ENCODE measurements around the gene MYO16. TPM values are rescaled to one million over a fixed set of nuclear protein-coding genes. Genes with fewer than 3 reads are reported as not detected.

The MYO16 gene
- polyA plus RNA-seq, 1 donor from 2014 or later = 2.5 TPM

DNA sequence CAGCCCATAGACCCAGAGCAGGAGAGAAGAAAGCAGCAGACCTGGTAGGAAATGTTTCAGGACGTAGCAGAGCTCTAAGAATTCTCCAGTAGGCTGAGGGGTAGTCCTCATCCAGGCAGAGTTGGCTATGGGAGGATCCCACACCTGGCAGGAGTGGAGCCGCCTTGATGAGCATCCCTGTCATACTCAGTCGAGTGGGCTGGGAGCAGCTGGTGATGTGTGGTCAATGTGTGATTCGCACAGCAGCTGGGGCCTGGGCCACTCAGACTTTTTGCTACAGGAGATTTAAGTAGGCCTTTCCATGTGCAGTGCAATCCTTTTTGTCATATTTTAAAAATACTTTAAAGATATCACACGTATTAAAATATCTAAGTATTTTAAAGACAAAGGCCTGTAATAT, 56.6 kb downstream of the MYO16 start:
- Histone ChIP-seq H3K79me2 (replicated peaks; ENCODE audit: insufficient read depth, low read length) (no peaks in the 10 kb centered on the region), H3K27me3 (ENCODE audit: insufficient read depth, low read depth, low read length) (no peaks in the 10 kb centered on the region), H3K4me3 (ENCODE audit: low read length) (no peak overlapping the region), H3K27ac (ENCODE audit: low read length) (no peak overlapping the region), H3K4me2 (ENCODE audit: low read length) (no peak overlapping the region), H3K36me3 (ENCODE audit: insufficient read depth, low read length) (no peaks in the 10 kb centered on the region), H3K9me2 (ENCODE audit: insufficient read depth, low read length) (no peaks in the 10 kb centered on the region), H3F3A (ENCODE audit: insufficient read depth, low read length, poor library complexity, severe bottlenecking) (no peaks in the 10 kb centered on the region), H3K9me3 (ENCODE audit: low read length) (no peaks in the 10 kb centered on the region), H4K20me1 (ENCODE audit: insufficient read depth) (no peaks in the 10 kb centered on the region), H3K9ac (ENCODE audit: low read length) (no peak overlapping the region), H2AFZ (ENCODE audit: low read depth, low read length) (no peak overlapping the region)
- TF ChIP-seq POLR2AphosphoS5 (IDR thresholded peaks at IDR 0.05) = no peak
- TF ChIP-seq SMC3 (conservative IDR thresholded peaks at IDR 0.05; ENCODE audit: poor library complexity) = no peak

- TF ChIP-seq EZH2 (IDR thresholded peaks at IDR 0.05; ENCODE audit: borderline replicate concordance, insufficient read depth, low read length, poor library complexity, severe bottlenecking) = no peak
- no peak for TF ChIP-seq EP300 (conservative IDR thresholded peaks at IDR 0.05; ENCODE audit: poor library complexity, severe bottlenecking)
- no peak for TF ChIP-seq SMC3 (conservative IDR thresholded peaks at IDR 0.05; ENCODE audit: poor library complexity)
- TF ChIP-seq POLR2AphosphoS5 (IDR thresholded peaks at IDR 0.05) = no peak
- TF ChIP-seq MXI1 (conservative IDR thresholded peaks at IDR 0.05; ENCODE audit: poor library complexity, severe bottlenecking) = no peak
- no peak for TF ChIP-seq RAD21 (conservative IDR thresholded peaks at IDR 0.05)
- TF ChIP-seq, protein P1, sequence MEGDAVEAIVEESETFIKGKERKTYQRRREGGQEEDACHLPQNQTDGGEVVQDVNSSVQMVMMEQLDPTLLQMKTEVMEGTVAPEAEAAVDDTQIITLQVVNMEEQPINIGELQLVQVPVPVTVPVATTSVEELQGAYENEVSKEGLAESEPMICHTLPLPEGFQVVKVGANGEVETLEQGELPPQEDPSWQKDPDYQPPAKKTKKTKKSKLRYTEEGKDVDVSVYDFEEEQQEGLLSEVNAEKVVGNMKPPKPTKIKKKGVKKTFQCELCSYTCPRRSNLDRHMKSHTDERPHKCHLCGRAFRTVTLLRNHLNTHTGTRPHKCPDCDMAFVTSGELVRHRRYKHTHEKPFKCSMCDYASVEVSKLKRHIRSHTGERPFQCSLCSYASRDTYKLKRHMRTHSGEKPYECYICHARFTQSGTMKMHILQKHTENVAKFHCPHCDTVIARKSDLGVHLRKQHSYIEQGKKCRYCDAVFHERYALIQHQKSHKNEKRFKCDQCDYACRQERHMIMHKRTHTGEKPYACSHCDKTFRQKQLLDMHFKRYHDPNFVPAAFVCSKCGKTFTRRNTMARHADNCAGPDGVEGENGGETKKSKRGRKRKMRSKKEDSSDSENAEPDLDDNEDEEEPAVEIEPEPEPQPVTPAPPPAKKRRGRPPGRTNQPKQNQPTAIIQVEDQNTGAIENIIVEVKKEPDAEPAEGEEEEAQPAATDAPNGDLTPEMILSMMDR (IDR thresholded peaks at IDR 0.05; ENCODE audit: poor library complexity, severe bottlenecking) = no peak
- TF ChIP-seq TAF1 (IDR thresholded peaks at IDR 0.05; ENCODE audit: low read depth) = no peak
- TF ChIP-seq, protein P2, sequence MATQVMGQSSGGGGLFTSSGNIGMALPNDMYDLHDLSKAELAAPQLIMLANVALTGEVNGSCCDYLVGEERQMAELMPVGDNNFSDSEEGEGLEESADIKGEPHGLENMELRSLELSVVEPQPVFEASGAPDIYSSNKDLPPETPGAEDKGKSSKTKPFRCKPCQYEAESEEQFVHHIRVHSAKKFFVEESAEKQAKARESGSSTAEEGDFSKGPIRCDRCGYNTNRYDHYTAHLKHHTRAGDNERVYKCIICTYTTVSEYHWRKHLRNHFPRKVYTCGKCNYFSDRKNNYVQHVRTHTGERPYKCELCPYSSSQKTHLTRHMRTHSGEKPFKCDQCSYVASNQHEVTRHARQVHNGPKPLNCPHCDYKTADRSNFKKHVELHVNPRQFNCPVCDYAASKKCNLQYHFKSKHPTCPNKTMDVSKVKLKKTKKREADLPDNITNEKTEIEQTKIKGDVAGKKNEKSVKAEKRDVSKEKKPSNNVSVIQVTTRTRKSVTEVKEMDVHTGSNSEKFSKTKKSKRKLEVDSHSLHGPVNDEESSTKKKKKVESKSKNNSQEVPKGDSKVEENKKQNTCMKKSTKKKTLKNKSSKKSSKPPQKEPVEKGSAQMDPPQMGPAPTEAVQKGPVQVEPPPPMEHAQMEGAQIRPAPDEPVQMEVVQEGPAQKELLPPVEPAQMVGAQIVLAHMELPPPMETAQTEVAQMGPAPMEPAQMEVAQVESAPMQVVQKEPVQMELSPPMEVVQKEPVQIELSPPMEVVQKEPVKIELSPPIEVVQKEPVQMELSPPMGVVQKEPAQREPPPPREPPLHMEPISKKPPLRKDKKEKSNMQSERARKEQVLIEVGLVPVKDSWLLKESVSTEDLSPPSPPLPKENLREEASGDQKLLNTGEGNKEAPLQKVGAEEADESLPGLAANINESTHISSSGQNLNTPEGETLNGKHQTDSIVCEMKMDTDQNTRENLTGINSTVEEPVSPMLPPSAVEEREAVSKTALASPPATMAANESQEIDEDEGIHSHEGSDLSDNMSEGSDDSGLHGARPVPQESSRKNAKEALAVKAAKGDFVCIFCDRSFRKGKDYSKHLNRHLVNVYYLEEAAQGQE (IDR thresholded peaks at IDR 0.05; ENCODE audit: borderline replicate concordance) = no peak
- no peaks in the 10 kb centered on the region for H3K27me3 ChIP-seq (ENCODE audit: insufficient read depth, low read depth, low read length)
Measured at GRCh38 chr13:108690726-108691125, 61.3 kb downstream of the MYO16 start.

More at GRCh38 chr13:108690726-108691125, 61.3 kb downstream of the MYO16 start:
- no peaks in the 10 kb centered on the region for H4K20me1 ChIP-seq (ENCODE audit: insufficient read depth)
- H3K36me3 ChIP-seq (ENCODE audit: insufficient read depth, low read length) = no peaks in the 10 kb centered on the region
- H2AFZ ChIP-seq (ENCODE audit: low read depth, low read length) = no peak overlapping the region
- no peaks in the 10 kb centered on the region for H3K79me2 ChIP-seq (replicated peaks; ENCODE audit: insufficient read depth, low read length)
- H3K4me2 ChIP-seq (ENCODE audit: low read length) = no peak overlapping the region
- no peak overlapping the region for H3K4me3 ChIP-seq (ENCODE audit: low read length)
- H3K27ac ChIP-seq (ENCODE audit: low read length) = no peak overlapping the region
- no peak overlapping the region for H3K9ac ChIP-seq (ENCODE audit: low read length)
- H3K9me3 ChIP-seq (ENCODE audit: low read length) = no peaks in the 10 kb centered on the region
- no peaks in the 10 kb centered on the region for H3K9me2 ChIP-seq (ENCODE audit: insufficient read depth, low read length)
- H3F3A ChIP-seq (ENCODE audit: insufficient read depth, low read length, poor library complexity, severe bottlenecking) = no peaks in the 10 kb centered on the region

Data from neural cell (in vitro differentiated cells).